HG02798 (cell line): Measurements from ENCODE around the gene IQCH.

Experiments
- ATAC-seq: cut with Tn5 transposase; IDR thresholded peaks from one replicate; pipeline ENCODE4 v1.9.1; 2021; ENCODE audit warnings: mild to moderate bottlenecking; ENCODE audit not compliant: unreplicated experiment, poor library complexity

Gene IQCH

GRCh38 chr15:67479781-67480505 lies 225.4 kb downstream of the IQCH start:
- no peak for ATAC-seq

GRCh38 chr15:67480741-67481140 lies 226.2 kb downstream of the IQCH start:
- ATAC-seq, result no peak

- ATAC-seq, result no peak
Measured at GRCh38 chr15:67481680-67482079, 227.1 kb downstream of the IQCH start.

GRCh38 chr15:67495585-67495984 lies 241.0 kb downstream of the IQCH start:
- ATAC-seq, result no peak

GRCh38 chr15:67501177-67501835 lies 246.7 kb downstream of the IQCH start:
- ATAC-seq, result no peak

GRCh38 chr15:67501836-67502461 lies 247.4 kb downstream of the IQCH start:
- no peak for ATAC-seq

- ATAC-seq, result no peak
Measured at GRCh38 chr15:67504056-67504455, 249.5 kb downstream of the IQCH start.

- no peak for ATAC-seq
Measured at GRCh38 chr15:67504796-67505195, 250.2 kb downstream of the IQCH start.

- ATAC-seq, result no peak
Measured at GRCh38 chr15:67505675-67506572, 251.3 kb downstream of the IQCH start.

GRCh38 chr15:67506775-67507747 lies 252.5 kb downstream of the IQCH start:
- no peak for ATAC-seq

- no peak for ATAC-seq
Measured at GRCh38 chr15:67508407-67508806, 253.8 kb downstream of the IQCH start.

- ATAC-seq, result no peak
Measured at GRCh38 chr15:67509918-67510317, 255.3 kb downstream of the IQCH start.

- no peak for ATAC-seq
Measured at GRCh38 chr15:67510597-67511190, 256.1 kb downstream of the IQCH start.

GRCh38 chr15:67511606-67512005 lies 257.0 kb downstream of the IQCH start:
- ATAC-seq, result no peak

- ATAC-seq, result no peak
Measured at GRCh38 chr15:67512140-67512539, 257.6 kb downstream of the IQCH start.

GRCh38 chr15:67512933-67513714 lies 258.5 kb downstream of the IQCH start:
- no peak for ATAC-seq

GRCh38 chr15:67515090-67515489 lies 260.5 kb downstream of the IQCH start:
- no peak for ATAC-seq

GRCh38 chr15:67515557-67515956 lies 261.0 kb downstream of the IQCH start:
- no peak for ATAC-seq
